Activated naive CD8-positive, alpha-beta T cell treated with anti-CD3 and anti-CD28 coated beads, Interleukin-2, amount 50 U/mL, for 24 hours (primary cell): ENCODE measurements around the gene AMDHD2.

ENCODE experiments used
- ATAC-seq: fragments of 150-1000 bp; cut with Tn5 transposase; one replicate; pipeline ENCODE4 v1.10.0; 2021
- DNase-seq: peaks from one replicate; pipeline ENCODE4 v3.0.0; 2021
- H3K27ac Mint-ChIP-seq: one replicate; pipeline ENCODE4 v1.8.0; 2021; ENCODE audit warnings: mild to moderate bottlenecking, mixed read lengths
- H3K27me3 Mint-ChIP-seq: one replicate; pipeline ENCODE4 v1.8.0; 2021; ENCODE audit warnings: mixed read lengths
- H3K36me3 Mint-ChIP-seq: one replicate; pipeline ENCODE4 v1.8.0; 2021; ENCODE audit warnings: low read depth, mixed read lengths
- H3K4me1 Mint-ChIP-seq: one replicate; pipeline ENCODE4 v1.8.0; 2021; ENCODE audit warnings: mixed read lengths
- H3K4me3 Mint-ChIP-seq: one replicate; pipeline ENCODE4 v1.8.0; 2021; ENCODE audit warnings: mild to moderate bottlenecking, moderate library complexity, mixed read lengths
- H3K9me3 Mint-ChIP-seq: one replicate; pipeline ENCODE4 v1.8.0; 2021; ENCODE audit warnings: mixed read lengths

AMDHD2 gene

GRCh38 chr16:2515180-2515851 lies 4.9 kb upstream of the AMDHD2 start:
- Mint-ChIP-seq H3K36me3 (peaks cover 15% of the 10 kb centered on the region), H3K27ac (peak overlapping the region; percentile 91), H3K9me3 (no peaks in the 10 kb centered on the region), H3K4me1 (peaks cover 61% of the 10 kb centered on the region), H3K27me3 (no peaks in the 10 kb centered on the region), H3K4me3 (peak overlapping the region; percentile 90)
- no peak for ATAC-seq
- DNase-seq: no peak

GRCh38 chr16:2516391-2517240 lies 3.6 kb upstream of the AMDHD2 start:
- no peaks in the 10 kb centered on the region for H3K9me3 Mint-ChIP-seq
- no peaks in the 10 kb centered on the region for H3K27me3 Mint-ChIP-seq
- H3K4me1 Mint-ChIP-seq: peaks cover 63% of the 10 kb centered on the region
- H3K36me3 Mint-ChIP-seq: peaks cover 16% of the 10 kb centered on the region
- H3K4me3 Mint-ChIP-seq: peak overlapping the region; percentile 90
- ATAC-seq (no peak), DNase-seq (no peak)
- H3K27ac Mint-ChIP-seq: peak overlapping the region; percentile 91

GRCh38 chr16:2517954-2518605 lies 2.1 kb upstream of the AMDHD2 start:
- DNase-seq (no peak), ATAC-seq (no peak)
- H3K27ac Mint-ChIP-seq: peak overlapping the region; percentile 91
- peaks cover 56% of the 10 kb centered on the region for H3K4me1 Mint-ChIP-seq
- H3K27me3 Mint-ChIP-seq: no peaks in the 10 kb centered on the region
- no peaks in the 10 kb centered on the region for H3K9me3 Mint-ChIP-seq
- peaks cover 16% of the 10 kb centered on the region for H3K36me3 Mint-ChIP-seq
- no peak overlapping the region for H3K4me3 Mint-ChIP-seq

GRCh38 chr16:2518823-2519710 lies 1.1 kb upstream of the AMDHD2 start:
- ATAC-seq (no peak), DNase-seq (no peak)
- Mint-ChIP-seq H3K9me3 (no peaks in the 10 kb centered on the region), H3K36me3 (peaks cover 17% of the 10 kb centered on the region), H3K4me3 (peak overlapping the region; percentile 70), H3K27me3 (no peaks in the 10 kb centered on the region), H3K4me1 (peaks cover 57% of the 10 kb centered on the region), H3K27ac (peak overlapping the region; percentile 79)

- no peak for ATAC-seq
Observed at GRCh38 chr16:2519711-2520080, 475 bp upstream of the AMDHD2 start.

GRCh38 chr16:2520784-2521531 lies 787 bp downstream of the AMDHD2 start:
- no peaks in the 10 kb centered on the region for H3K27me3 Mint-ChIP-seq
- peaks cover 43% of the 10 kb centered on the region for H3K4me1 Mint-ChIP-seq
- H3K27ac Mint-ChIP-seq: peak overlapping the region; percentile 89
- H3K4me3 Mint-ChIP-seq: peak overlapping the region; percentile 79
- ATAC-seq (peak; percentile 41), DNase-seq (peak; percentile 56)
- H3K9me3 Mint-ChIP-seq: no peaks in the 10 kb centered on the region
- peaks cover 21% of the 10 kb centered on the region for H3K36me3 Mint-ChIP-seq

More at GRCh38 chr16:2519711-2520080, 475 bp upstream of the AMDHD2 start:
- Mint-ChIP-seq H3K27me3 (no peaks in the 10 kb centered on the region), H3K9me3 (no peaks in the 10 kb centered on the region), H3K27ac (peak overlapping the region; percentile 79), H3K36me3 (peaks cover 22% of the 10 kb centered on the region), H3K4me1 (peaks cover 55% of the 10 kb centered on the region), H3K4me3 (peak overlapping the region; percentile 70)
- DNase-seq: no peak

- H3K9me3 Mint-ChIP-seq: no peaks in the 10 kb centered on the region
- no peak for DNase-seq
- no peak overlapping the region for H3K27ac Mint-ChIP-seq
- peaks cover 19% of the 10 kb centered on the region for H3K4me1 Mint-ChIP-seq
- no peak overlapping the region for H3K4me3 Mint-ChIP-seq
- ATAC-seq: no peak
- H3K27me3 Mint-ChIP-seq: no peaks in the 10 kb centered on the region
- H3K36me3 Mint-ChIP-seq: peaks cover 13% of the 10 kb centered on the region
Observed at GRCh38 chr16:2523801-2524231, 3.6 kb downstream of the AMDHD2 start.

GRCh38 chr16:2524339-2524938 lies 4.3 kb downstream of the AMDHD2 start:
- DNase-seq (no peak), ATAC-seq (no peak)
- H3K9me3 Mint-ChIP-seq: no peaks in the 10 kb centered on the region
- H3K4me1 Mint-ChIP-seq: peaks cover 15% of the 10 kb centered on the region
- no peak overlapping the region for H3K4me3 Mint-ChIP-seq
- no peak overlapping the region for H3K27ac Mint-ChIP-seq
- H3K36me3 Mint-ChIP-seq: peaks cover 13% of the 10 kb centered on the region
- H3K27me3 Mint-ChIP-seq: no peaks in the 10 kb centered on the region

GRCh38 chr16:2526135-2526534 lies 6.0 kb downstream of the AMDHD2 start:
- H3K27ac Mint-ChIP-seq: no peak overlapping the region
- DNase-seq (no peak), ATAC-seq (no peak)
- H3K4me1 Mint-ChIP-seq: peaks cover 9% of the 10 kb centered on the region
- H3K27me3 Mint-ChIP-seq: no peaks in the 10 kb centered on the region
- no peak overlapping the region for H3K4me3 Mint-ChIP-seq
- peaks cover 11% of the 10 kb centered on the region for H3K36me3 Mint-ChIP-seq
- no peaks in the 10 kb centered on the region for H3K9me3 Mint-ChIP-seq

- ATAC-seq (no peak), DNase-seq (no peak)
- Mint-ChIP-seq H3K27me3 (no peaks in the 10 kb centered on the region), H3K27ac (no peak overlapping the region), H3K4me1 (peaks cover 11% of the 10 kb centered on the region), H3K9me3 (no peaks in the 10 kb centered on the region), H3K4me3 (no peak overlapping the region), H3K36me3 (peaks cover 10% of the 10 kb centered on the region)
Observed at GRCh38 chr16:2527071-2527783, 7.1 kb downstream of the AMDHD2 start.

- H3K27ac Mint-ChIP-seq: no peak overlapping the region
Observed at GRCh38 chr16:2527784-2528100, 7.6 kb downstream of the AMDHD2 start.

GRCh38 chr16:2528161-2529060 lies 8.2 kb downstream of the AMDHD2 start:
- H3K27ac Mint-ChIP-seq: no peak overlapping the region
- no peaks in the 10 kb centered on the region for H3K27me3 Mint-ChIP-seq
- no peaks in the 10 kb centered on the region for H3K9me3 Mint-ChIP-seq
- H3K4me1 Mint-ChIP-seq: peaks cover 18% of the 10 kb centered on the region
- no peak overlapping the region for H3K4me3 Mint-ChIP-seq
- DNase-seq: no peak
- peaks cover 10% of the 10 kb centered on the region for H3K36me3 Mint-ChIP-seq
- ATAC-seq: no peak

More at GRCh38 chr16:2527784-2528100, 7.6 kb downstream of the AMDHD2 start:
- no peak overlapping the region for H3K4me3 Mint-ChIP-seq
- H3K27me3 Mint-ChIP-seq: no peaks in the 10 kb centered on the region
- no peak for DNase-seq
- peaks cover 15% of the 10 kb centered on the region for H3K4me1 Mint-ChIP-seq
- H3K9me3 Mint-ChIP-seq: no peaks in the 10 kb centered on the region
- H3K36me3 Mint-ChIP-seq: peaks cover 10% of the 10 kb centered on the region
- no peak for ATAC-seq
